Cardiac muscle cell (in vitro differentiated cells and primary cell): ENCODE data around the gene TSPAN19. TPM values are rescaled to one million over a fixed set of nuclear protein-coding genes. Genes with fewer than 3 reads are reported as not detected.

Experiments used
- DNase-seq, 2 donors: peaks; one replicate each; pipeline versions ENCODE4 v3.0.0 to v3.0.0-alpha.2; 2010 to 2017; ENCODE audit warnings: low read depth in 1 of 2, low spot score in 1 of 2
- H3K27ac ChIP-seq: fragments of 200-600 bp; sonication (generic); 2 replicates; pipeline ENCODE4 v1.5.1; 2016
- H3K27me3 ChIP-seq: fragments of 200-600 bp; sonication (generic); 2 replicates; pipeline ENCODE4 v1.6.0; 2016; ENCODE audit warnings: control low read depth
- H3K36me3 ChIP-seq: fragments of 200-600 bp; sonication (generic); 2 replicates; pipeline ENCODE4 v1.5.1; 2016; ENCODE audit warnings: control low read depth
- H3K4me1 ChIP-seq: fragments of 200-600 bp; sonication (generic); 2 replicates; pipeline ENCODE4 v1.8.1; 2017; ENCODE audit warnings: low read depth, mild to moderate bottlenecking, mixed run types
- H3K4me3 ChIP-seq: fragments of 200-600 bp; sonication (generic); 2 replicates; pipeline ENCODE4 v1.5.1; 2016; ENCODE audit warnings: mild to moderate bottlenecking
- H3K9me3 ChIP-seq: fragments of 200-600 bp; sonication (generic); 2 replicates; pipeline ENCODE4 v1.5.1; 2017; ENCODE audit warnings: low read depth, mild to moderate bottlenecking, control low read depth
- polyA plus RNA-seq: library from polyadenylated mRNA; unstranded; fragments of >200 nt; fragmentation: Nextera tagmentation; extraction: Ambion mirVana; gene quantifications from 2 replicates; pipeline ENCODE4 v1.2.1, GENCODE V29; 2016
- total RNA-seq: library from RNA; depleted of rRNA; stranded (reverse); fragments of >200 nt; gene quantifications from 2 replicates; pipeline ENCODE4 v1.2.3, GENCODE V29; 2016
- TF ChIP-seq, protein P1 (sequence below): IDR thresholded peaks from 2 replicates; pipeline ENCODE4 v1.5.1; 2012; ENCODE audit warnings: low read depth, mild to moderate bottlenecking, low read length

The TSPAN19 gene
- total and polyA plus RNA-seq, 2 experiments from 2014 or later, result 0.06 to 0.95 TPM

DNA sequence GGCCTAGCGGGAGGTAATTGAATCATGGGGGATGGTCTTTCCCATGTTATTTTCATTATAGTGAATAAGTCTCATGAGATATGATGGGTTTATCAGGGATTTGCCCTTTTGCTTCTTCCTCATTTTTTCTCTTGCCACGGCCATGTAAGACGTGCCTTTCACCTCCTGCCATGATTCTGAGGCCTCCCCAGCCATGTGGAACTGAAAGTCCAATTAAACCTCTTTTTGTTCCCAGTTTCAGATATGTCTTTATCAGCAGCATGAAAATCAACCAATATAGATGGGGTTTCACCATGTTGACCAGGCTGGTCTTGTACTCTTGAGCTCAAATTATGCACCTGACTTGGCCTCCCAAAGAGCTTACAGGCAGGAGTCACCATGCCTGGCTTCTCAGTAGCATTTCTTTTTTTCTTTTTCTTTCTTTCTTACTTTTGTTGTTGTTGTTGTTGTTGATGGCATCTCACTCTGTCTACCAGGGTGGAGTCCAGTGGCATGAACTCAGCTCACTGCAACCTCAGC is 33.2 kb downstream of the TSPAN19 start:
- Histone ChIP-seq H3K4me1 (no peaks in the 10 kb centered on the region), H3K36me3 (no peaks in the 10 kb centered on the region), H3K4me3 (no peak overlapping the region), H3K27me3 (no peaks in the 10 kb centered on the region), H3K9me3 (no peaks in the 10 kb centered on the region), H3K27ac (no peak overlapping the region)
- TF ChIP-seq, protein P1, sequence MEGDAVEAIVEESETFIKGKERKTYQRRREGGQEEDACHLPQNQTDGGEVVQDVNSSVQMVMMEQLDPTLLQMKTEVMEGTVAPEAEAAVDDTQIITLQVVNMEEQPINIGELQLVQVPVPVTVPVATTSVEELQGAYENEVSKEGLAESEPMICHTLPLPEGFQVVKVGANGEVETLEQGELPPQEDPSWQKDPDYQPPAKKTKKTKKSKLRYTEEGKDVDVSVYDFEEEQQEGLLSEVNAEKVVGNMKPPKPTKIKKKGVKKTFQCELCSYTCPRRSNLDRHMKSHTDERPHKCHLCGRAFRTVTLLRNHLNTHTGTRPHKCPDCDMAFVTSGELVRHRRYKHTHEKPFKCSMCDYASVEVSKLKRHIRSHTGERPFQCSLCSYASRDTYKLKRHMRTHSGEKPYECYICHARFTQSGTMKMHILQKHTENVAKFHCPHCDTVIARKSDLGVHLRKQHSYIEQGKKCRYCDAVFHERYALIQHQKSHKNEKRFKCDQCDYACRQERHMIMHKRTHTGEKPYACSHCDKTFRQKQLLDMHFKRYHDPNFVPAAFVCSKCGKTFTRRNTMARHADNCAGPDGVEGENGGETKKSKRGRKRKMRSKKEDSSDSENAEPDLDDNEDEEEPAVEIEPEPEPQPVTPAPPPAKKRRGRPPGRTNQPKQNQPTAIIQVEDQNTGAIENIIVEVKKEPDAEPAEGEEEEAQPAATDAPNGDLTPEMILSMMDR, result no peak
- DNase-seq, result no peak

DNA sequence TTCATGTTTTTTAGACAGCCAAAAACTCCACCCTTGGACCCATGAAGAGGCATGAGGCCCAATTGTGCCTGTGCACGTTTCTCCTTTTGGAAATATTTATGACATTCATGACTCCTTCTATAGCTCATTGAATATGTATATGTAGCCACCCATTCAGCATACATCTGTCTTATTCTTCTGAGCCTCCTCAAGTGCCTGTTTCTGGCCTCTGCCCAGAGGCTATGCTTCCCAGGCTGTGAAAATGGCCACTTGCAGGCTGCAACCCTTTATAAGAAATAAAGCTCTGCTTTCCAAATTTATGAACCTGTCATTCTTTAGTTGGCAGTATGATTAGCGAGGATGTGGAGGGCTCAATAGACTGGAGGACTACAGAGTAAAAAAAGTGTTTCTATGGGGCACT is 35.3 kb downstream of the TSPAN19 start:
- TF ChIP-seq, protein P1, result no peak

DNA sequence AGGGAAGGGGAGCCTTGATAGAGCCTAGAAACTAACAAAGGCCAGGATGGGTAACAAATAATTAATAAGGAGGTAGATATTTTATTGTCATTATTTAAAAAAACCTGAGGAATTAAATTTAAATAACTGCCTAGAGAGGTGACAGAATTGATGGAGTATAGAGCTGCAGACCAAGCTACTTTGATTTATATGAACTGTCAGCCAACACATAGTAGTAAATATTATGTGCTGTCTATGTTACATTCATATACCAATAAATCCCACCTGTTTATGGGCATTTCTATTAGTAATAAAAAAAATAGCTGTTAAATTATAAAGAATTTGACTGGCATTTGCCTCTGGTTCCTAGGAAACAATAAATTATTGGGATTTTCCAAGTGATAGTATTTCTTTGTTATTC is 37.7 kb downstream of the TSPAN19 start:
- Histone ChIP-seq H3K27me3 (no peaks in the 10 kb centered on the region), H3K27ac (no peak overlapping the region), H3K9me3 (no peaks in the 10 kb centered on the region), H3K4me3 (no peak overlapping the region), H3K4me1 (no peaks in the 10 kb centered on the region), H3K36me3 (no peaks in the 10 kb centered on the region)
- no peak for DNase-seq
- TF ChIP-seq, protein P1, result no peak

More for the DNA sequence above, 35.3 kb downstream of the TSPAN19 start:
- Histone ChIP-seq H3K9me3 (no peaks in the 10 kb centered on the region), H3K27ac (no peak overlapping the region), H3K27me3 (no peaks in the 10 kb centered on the region), H3K36me3 (no peaks in the 10 kb centered on the region), H3K4me1 (no peaks in the 10 kb centered on the region), H3K4me3 (no peak overlapping the region)
- no peak for DNase-seq

DNA sequence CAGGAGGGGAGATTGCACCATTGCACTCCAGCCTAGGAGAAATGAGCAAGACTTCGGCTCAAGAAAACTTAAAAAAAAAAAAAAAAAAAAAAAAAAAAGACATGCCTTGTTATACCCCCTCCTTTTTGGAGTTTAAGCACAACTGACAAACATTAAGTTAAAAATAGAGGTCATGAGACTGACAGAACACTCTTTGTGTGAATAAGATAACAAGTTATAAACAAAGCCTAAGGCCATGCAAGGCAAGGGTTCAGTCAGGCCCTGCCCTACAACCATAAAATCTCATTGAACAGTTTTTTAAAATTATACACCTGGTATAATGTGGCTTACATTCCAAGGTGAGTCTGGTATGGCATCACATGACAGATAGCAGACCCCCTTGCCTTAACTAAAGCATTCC is 39.3 kb downstream of the TSPAN19 start:
- TF ChIP-seq, protein P1, result no peak
- Histone ChIP-seq H3K4me3 (no peak overlapping the region), H3K27me3 (no peaks in the 10 kb centered on the region), H3K27ac (no peak overlapping the region), H3K4me1 (no peaks in the 10 kb centered on the region), H3K9me3 (no peaks in the 10 kb centered on the region), H3K36me3 (no peaks in the 10 kb centered on the region)
- DNase-seq, result no peak

DNA sequence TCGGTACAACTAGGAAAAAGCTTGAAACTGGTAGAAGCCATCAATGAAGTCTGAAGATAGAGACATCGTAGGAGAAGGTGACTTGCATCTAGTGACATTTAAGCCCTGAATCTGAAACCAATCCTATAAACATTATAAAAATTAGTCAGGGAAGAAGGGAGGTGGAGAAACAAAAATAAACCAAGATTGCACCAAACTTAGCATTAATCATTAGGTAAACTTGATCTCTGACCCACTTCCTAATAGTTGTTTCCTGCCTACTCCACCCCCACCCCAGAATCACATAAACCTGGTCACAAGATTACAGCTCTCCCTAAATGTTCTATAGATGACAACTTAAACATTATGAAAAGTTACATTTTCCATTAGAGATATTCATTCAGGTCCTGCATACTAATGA is 40.4 kb downstream of the TSPAN19 start:
- no peak for DNase-seq
- Histone ChIP-seq H3K27ac (no peak overlapping the region), H3K36me3 (no peaks in the 10 kb centered on the region), H3K9me3 (no peaks in the 10 kb centered on the region), H3K27me3 (no peaks in the 10 kb centered on the region), H3K4me3 (no peak overlapping the region), H3K4me1 (no peaks in the 10 kb centered on the region)
- TF ChIP-seq, protein P1, result no peak

DNA sequence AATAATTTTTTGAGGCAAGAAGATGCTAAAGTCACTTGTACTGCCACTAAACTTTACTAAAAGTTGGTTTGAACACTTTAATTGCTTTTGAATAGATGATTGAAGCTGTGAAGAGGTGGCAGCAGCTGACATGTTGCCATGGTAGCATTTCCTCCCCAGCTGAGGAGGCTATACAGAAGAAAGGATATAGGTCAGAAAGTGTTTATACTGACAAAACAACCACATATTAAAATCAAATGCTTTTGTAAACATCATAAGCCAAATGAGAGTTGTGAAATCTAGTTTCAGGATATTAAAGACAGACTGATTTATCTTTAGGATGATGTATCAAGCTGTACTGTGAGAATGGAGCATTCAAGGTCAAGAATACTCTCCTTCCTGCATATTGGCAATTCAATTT is 41.7 kb downstream of the TSPAN19 start:
- no peaks in the 10 kb centered on the region for H3K36me3 ChIP-seq
- no peak overlapping the region for H3K27ac ChIP-seq
- H3K4me3 ChIP-seq, result no peak overlapping the region
- TF ChIP-seq, protein P1, result no peak
- no peak for DNase-seq
- H3K4me1 ChIP-seq, result no peaks in the 10 kb centered on the region
- no peaks in the 10 kb centered on the region for H3K9me3 ChIP-seq
- H3K27me3 ChIP-seq, result no peaks in the 10 kb centered on the region
